HG02870 (cell line): ENCODE data around the gene IQUB.
"Not testable (repeated sequence)": the region's sequence is repeated elsewhere in the genome, so short reads cannot be mapped to it uniquely, and the experiment has no call there.

Source experiments
- ATAC-seq: cut with Tn5 transposase; IDR thresholded peaks from one replicate; pipeline ENCODE4 v1.9.1; 2021; ENCODE audit warnings: mild to moderate bottlenecking, moderate library complexity; ENCODE audit not compliant: unreplicated experiment

Gene IQUB

DNA sequence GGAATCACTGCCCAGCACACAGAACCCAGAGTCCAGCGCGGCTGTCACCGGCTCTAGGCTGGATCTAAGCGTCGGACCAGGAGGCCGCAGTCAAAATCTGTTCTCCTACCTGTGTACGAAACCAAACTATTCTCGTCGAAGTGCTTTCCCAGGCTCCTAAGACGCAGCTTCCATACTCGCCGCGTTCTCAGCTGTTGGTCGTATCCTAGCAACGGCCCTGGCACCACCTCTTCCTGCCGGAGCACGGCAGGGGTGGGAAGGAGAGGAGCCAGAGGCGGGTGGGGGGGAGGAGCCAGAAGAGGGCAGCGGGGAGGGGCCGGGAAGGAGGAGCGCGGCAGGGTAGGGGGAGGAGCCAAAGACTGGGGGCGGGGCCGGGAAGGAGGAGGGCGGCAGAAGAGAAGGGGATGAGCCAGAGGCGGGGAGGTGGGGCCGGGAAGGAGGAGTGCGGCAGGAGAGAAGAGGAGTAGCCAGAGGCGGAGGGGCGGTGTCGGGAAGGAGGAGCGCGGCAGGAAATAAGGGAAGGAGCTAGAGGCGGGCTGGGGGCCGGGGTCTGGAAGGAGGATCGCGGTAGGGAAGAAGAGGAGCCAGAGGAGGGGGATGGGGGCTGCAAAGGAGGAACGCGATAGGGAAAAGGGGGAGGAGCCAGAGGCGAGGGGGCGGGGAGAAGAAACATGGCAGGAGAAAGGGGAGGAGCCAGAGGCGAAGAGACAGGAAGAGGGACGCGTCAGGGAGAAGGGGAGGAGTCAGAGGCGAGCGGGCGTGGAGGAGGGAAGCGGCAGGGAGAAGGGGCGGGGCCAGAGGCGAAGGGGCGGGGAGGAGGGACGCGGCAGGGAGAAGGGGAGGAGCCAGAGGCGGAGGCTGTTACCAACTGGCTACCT lies at the start of gene IQUB:
IQUB (minus strand) TSS at position 213 of the 878 bp plus-strand sequence. CDS start 22,255 bp downstream, outside the sequence.
- peak; percentile 78 for ATAC-seq

DNA sequence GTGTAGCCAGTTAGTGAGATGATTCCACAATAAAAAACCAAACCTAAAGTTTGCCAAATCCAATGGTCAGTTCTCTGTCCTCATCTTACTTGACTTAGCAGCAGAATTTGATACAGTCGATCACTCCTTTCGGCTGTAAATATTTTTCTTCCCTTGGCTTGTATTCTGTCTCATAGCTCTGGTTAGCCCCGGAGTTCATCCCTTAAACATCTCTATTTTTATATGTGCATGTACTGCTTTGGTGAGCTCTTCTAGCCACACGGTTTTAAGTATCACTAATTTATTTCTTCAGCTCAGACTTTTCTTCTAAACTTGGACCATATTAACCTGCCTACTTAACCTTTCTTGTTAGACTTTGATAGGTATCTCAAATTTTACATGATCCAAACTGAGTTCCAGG lies 49.4 kb upstream of the IQUB start:
- ATAC-seq = no peak

DNA sequence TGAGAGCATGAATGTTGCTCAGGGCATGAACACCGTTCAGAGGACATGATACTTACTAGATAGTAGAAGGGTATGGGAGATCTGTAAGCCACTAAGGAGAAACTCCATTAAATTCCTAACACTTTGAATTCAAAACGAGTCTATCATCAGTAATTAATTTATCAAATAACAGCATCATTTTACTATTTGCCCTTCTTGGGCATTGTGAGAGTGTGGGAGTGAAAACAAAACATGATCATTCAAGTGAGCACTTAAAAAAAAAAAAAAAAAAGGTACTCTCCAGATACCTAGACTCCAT lies 46.7 kb upstream of the IQUB start:
- no peak for ATAC-seq

DNA sequence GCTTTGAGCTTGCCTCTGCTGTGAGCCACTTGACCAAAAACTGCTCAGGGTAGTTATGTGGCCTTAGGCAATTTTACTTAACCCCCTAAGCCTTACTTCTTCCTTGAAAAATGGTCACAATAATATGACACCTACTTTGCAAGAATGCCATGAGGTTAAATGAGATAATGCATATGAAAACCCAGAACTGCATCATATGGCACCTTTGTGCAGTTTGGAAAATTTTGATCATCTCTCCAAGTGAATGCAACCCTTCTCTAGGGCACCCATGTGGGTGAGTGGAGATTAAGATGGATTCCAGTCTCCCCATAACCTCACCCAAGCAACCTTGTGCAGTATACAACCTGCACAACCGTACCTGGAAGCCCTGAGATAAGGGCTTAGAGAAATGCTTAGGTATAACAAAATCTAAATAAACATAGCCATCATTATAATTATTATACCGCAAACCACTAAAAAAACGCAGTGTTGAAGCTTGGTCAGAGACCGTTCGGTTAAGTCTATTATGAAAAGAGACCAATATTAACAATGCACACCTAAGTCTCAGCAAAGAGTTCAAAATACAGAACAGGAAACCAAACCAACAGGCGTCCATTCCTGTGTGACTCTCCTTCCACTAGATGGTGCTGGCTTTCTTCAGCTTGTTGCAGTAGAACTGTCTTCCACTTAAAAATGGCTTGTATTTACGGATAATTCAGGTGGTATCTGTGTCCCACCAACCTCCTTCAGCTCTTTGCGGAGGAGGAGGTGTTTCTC lies 46.2 kb upstream of the IQUB start:
- peak; percentile 74 for ATAC-seq

DNA sequence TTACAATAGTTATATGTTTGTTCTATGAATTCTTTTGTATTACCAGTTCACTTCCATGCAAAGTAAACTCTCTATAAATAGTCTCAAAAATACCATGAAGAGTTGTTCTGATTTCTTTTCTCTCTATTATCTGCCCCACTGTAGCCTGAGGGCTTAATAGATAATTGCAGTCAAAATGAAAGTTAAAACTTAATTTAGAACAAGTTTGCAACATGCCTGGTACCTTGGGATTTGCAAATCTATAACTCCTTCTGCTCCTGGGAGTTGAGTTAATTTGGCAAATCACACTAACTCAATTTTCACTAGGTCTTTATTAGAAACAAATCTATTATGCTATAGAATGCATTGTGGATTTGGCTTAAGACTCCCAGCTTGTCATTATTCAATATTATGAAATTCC lies 45.0 kb upstream of the IQUB start:
- no peak for ATAC-seq

DNA sequence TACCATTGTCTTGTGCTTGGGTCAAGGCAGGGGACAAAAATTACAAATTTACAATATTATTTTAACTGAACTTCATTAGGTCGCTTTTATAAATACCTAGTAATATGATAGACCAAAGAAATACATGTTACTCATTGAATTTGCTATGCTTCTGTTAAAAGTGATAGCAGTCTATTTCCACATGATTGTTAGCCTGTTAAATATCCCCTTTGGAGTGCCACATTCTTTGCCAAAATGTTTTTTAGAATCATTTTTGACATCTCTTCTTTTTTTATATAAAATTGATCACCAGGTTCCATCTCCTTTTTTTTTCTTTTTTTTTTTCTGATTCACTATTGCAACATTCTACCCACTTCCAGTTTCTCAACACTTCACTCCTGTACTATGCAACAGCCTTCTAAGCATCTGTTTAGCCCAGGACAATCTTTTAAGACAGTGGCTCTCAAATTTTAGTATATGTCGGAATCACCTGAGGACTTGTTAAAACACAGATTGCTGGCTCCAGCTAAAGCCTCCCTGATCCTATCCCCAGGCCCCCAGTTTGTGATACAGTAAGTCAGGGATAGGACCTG lies 39.6 kb upstream of the IQUB start:
- no peak for ATAC-seq

DNA sequence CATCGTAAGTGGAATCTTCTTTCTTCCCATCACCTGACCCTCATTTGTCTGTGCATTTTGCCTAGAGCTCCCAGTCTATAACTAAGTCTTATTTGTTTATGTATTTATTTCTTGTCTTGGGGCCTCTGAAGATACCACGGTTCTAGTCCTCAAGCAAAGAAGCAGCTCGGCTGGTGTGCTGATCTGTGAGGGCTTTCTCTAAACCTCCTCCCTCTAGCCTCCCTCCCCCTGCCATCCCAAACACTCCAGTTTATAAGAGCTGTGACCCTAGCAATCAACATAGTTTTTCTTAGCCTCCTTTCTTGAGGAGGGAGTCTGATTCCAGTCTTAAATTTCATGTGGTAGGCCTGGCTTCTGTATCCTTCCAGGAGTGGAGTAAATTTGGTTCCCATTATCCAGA lies 38.9 kb upstream of the IQUB start:
- no peak for ATAC-seq

DNA sequence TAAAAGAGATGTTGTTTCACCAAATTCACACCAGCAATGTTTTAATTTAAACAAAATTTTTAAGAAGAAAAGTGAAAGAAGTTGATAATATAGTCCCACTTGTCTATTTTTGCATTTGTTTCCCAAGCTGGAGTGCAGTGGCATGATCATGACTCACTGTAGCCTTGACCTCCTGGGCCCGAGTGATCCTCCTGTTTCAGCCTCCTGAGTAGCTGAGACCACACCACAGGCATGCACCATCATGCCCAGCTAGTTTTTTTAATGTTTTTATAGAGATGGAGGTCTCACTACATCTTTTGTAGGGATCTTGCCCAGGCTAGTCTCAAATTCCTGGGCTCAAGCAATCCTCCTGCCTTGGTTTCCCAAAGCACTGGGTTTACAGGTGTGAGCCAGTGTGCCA lies 37.3 kb upstream of the IQUB start:
- no peak for ATAC-seq

DNA sequence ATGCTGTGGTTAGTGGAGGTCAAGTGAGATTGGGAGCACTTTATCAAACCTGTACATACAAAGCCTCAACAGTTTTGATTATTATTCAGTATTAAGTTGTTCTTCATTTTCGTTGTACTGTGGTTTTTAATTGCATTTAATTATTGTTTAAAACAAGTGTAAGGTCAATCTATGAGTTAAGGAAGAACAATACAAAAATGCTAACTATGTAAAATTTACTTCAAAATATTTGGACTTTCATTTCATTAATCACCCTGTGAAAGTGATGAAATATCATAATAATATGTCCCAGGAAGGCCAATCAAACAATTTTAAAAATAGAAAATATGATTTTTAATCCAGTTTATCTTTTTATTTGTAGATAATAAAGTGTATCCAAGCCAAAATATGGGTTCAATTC lies 36.8 kb upstream of the IQUB start:
- ATAC-seq = no peak

DNA sequence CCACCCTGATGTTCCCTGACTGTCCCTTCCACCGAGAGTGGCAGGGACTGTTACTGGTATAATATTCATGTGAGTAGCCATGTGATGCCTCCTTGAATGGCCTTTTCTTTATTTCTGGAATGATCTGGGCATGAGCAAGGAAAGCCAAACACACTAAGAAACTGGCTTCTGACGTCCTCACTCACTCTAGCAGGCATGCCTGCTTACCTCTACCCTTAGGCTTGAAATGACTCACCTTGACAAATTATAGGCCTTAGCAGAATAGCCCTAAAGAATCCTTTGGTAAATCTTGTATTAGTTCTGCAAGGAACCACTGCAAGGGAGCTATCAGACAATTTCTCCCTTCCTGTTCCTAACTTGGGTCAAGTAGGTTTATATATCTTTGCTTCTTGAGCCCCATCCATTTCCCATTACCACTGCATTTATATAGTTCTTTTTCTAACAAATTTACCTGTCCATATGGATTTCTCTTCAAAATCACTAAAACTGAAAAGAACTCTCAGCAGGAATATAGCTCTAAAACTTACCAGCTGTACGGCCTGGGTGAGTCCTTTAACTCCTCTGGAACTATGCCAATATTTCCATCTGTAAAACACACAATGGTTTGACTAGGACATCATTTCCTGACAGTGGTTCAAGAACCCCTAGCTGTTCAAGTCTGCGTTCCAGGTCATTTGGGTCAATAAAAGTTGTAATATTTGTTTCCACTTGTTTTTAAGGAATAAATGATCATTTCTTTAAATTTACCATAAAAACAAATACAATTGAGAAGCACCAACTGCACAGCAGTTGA lies 36.2 kb upstream of the IQUB start:
- peak; percentile 53 for ATAC-seq

DNA sequence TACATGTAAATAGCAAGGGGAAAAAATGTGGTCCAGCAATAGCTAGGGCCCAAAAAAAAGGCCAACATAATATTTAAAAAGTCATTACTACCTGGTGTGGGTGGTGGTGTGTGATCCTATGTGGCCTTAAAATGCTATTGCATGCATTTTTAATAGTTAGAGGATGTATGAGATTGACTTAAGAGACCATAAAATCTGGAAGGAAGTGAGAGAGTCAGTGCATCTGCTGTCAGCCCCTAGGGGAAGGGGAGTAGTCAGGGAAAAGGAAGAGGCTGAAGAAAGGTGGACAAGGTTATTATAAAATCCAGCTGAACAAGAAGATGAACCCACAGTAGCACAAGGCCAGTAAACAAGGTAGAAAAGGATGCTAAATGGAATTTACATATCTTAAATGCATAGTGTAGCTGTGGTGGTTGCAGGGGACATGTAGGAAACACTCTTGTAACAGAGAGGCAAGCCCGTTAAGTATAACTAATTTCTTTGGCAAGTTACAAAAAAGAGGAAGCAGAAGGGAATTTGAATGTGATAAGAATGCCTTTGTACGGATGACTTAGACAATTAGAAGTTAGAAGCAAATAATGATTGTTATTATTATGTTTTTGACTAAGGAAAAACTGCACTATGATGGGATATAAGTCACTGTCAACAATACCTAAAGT lies 35.1 kb upstream of the IQUB start:
- no peak for ATAC-seq

DNA sequence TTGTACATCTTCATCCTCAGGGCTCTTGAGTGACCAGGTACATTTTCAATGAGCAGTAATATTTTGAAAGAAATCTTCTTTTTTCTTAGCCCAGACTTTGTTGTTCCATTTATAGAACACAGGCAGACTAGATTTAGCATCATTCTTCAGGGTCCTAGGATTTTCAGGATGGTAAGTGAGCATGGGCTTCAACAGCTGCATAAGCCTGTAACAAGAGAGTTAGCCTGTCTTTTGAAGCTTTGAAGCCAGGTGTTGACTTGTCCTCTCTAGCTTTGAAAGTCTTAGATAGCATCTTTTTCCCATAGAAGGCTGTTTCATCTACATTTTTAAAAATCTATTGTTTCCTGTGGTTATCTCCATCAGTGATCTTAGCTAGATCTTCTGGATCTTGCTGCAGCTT lies 27.7 kb upstream of the IQUB start:
- no peak for ATAC-seq

DNA sequence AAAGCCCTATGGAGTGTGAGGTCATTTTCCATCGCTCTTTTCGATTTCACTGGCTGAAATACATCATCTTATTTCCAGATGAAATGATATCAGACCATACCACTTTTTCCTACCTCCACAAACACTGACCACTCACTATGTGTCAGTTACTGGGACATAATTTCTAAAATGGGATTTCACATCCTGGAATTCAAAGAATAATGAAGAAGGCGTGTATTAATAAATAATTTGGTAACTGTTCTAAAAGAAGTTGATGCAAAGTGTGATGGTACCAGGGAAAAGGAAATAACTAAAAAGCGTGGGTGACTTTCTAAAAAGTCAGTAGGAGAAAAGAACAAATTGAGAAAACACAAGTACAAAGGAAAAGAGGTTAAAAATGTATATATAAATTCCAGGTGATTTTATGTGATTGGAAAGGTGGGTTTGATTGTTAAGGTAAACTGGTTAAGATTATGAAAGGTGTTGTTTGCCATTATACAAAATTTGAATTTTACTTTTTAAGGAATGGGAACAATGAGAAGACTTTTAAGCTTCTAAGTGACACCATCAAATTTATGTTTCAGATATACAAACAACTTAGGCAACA lies 24.0 kb upstream of the IQUB start:
- ATAC-seq = no peak

DNA sequence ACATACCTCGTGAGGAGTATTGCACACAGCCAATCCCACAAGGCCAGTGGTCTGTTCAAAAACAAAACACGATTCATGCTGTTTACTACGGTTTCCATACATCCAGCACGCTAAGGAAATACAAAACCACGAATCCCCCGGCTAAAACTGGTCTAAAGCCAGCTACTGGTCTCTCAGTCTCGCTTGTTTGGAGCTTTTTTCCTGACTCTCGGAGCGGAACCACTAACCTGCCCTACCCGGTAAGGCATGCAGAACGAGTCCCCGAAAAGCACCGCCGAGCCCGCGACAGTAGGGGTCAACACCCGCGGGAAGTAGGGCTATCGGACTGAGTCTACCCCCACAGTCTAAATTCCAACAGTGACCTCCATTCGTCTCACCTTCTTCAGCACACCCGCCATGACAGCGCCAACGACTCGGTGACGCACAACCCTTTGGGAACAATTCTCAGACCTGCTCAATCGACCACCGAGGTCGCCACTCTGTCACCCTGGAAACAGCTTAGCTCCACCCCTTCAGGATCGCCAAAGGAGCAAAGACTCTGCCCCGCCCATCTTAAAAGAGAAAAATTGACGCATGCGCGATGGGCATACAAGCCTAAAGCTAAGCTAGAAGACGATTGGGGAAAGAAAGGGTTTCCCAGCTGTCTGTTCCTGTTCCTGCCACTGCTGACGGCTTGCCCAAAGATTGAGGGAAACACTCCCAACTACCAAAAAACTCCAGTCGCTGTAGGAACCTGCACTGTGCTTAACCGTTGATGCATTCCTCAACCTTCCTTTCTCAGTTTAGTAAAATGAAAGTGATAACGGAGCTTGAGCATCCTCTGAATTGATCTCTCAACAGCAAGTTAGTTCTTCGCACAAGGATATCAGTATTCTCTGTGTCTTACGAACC lies 23.2 kb upstream of the IQUB start, which contains the start of gene NDUFA5:
NDUFA5 (minus strand) TSS at position 421 of the 891 bp plus-strand sequence; CDS start at position 398, 23 bp downstream.
- ATAC-seq = peak; percentile 95

DNA sequence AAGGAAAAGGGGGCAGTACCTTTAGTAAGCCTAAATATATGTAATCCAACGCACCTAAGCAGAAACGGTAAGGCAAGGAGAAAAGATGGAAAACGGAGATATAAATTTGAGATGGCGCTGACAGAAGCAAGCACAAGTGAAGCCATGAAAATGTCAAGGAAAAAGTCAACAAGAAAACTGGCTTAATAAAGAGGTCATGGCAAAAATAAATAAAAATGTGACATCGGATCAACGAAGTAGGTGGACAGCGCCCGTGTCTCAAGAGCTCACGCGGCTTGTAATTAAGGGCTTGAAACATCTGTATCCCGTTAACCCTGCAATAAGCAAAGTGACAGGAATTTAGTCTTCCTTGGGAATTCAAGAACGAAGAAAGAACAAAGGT lies 22.6 kb upstream of the IQUB start:
- no peak for ATAC-seq

DNA sequence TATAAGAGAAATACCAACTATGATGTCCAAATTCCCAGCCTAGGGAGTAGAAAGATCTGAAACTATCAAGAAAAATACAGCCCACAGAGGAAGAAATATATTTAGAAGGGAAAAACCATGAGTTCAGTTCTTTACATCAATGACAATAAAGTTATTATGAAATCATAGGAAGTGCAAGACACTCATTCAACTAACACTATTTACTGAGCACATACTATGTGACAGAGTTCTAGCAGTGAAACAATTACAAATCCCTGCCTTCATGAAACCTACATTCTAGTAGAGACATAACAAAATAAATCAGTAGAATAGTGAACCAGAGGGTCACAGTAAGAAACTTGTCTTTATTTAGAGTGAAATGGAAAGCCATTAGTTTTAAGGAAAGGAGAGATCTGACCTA lies 21.1 kb upstream of the IQUB start:
- ATAC-seq = no peak

DNA sequence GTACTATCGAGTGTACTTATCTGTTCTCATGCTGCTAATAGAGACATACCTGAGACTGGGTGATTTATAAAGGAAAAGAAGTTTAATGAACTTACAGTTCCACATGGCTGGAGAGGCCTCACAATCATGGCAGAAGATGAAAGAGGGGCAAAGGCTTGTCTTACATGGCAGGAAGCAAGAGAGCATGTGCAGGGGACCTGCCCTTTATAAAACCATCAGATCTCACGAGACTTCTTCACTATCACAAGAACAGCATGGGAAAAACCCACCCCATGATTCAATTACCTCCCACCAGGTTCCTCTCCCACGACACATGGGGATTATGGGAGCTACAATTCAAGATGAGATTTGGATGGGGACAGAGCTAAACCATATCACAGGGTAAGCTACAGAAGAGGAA lies 18.8 kb upstream of the IQUB start:
- ATAC-seq = no peak

DNA sequence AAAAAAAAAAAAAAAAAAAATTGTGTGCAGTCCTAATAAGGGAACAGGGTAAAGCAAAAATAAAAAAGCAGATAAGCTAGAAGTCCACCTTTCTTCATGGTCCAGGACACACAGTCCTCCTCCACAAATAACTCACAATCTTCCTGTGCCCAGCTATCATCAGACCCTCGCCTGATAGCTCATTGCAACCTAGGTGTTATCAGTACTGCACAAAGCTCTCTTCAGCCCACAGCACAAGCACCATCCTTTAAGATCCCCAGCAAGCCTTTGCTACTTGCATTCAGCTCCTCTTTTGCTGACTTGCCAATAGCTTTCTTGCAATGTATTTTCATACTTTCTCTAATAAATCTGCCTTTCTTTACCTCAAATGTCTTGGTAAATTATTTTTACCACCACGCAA lies 18.2 kb upstream of the IQUB start:
- no peak for ATAC-seq

DNA sequence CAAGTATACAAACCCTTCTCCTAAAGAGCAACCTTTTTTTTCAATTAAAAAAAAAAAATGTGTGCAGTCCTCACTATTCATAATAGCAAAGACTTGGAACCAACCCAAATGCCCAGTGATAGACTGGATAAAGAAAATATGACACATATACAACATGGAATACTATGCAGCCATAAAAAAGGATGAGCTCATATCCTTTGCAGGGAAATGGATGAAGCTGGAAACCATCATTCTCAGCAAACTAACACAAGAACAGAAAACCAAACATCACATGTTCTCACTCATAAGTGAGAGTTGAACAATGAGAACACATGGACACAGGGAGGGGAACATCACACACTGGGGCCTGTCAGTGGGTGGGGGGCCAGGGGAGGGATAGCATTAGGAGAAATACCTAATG lies 17.7 kb upstream of the IQUB start:
- not testable (repeated sequence) for ATAC-seq
